Endothelial cell of umbilical vein (primary cell): ENCODE measurements around the gene RBM28. TPM values are rescaled to one million over a fixed set of nuclear protein-coding genes. Genes with fewer than 3 reads are reported as not detected.
A peak's percentile ranks its signal among the peaks of the same experiment; 100 is the strongest.

ENCODE experiments used
- Bru-seq: library from RNA; stranded (reverse); fragments of 400-500 nt; gene quantifications from one replicate; lab custom pipeline; 2021; lab: Mats Ljungman, UMichigan
- BruChase-seq, 2 experiments: library from RNA; stranded (reverse); fragments of 400-500 nt; gene quantifications; one replicate each; lab custom pipeline; 2021; lab: Mats Ljungman, UMichigan
- BruUV-seq: library from RNA; stranded (reverse); fragments of 400-500 nt; replicated peaks from 2 replicates; lab custom pipeline; 2021; lab: Mats Ljungman, UMichigan
- CTCF ChIA-PET: fragments of 300-600, 350-600 bp; sonication (Branson Sonifier 250); formaldehyde crosslinking; loops from one replicate; lab custom pipeline; 2021; ENCODE audit warnings: antibody characterized with exemption, inconsistent platforms; lab: Charles Lee
- POLR2A ChIA-PET: fragments of 300-600, 350-600 bp; sonication (Branson Sonifier 250); formaldehyde crosslinking; loops from one replicate; lab custom pipeline; 2021; ENCODE audit warnings: antibody characterized with exemption, inconsistent platforms; lab: Charles Lee
- DNase-seq: peaks from one replicate; pipeline ENCODE4 v3.0.0-alpha.2; 2011; ENCODE audit warnings: low read depth, low spot score
- FAIRE-seq: peaks from 2 replicates; lab custom pipeline; 2011; peaks lifted over from hg19 to GRCh38; lab: Jason Lieb, UNC
- H2AFZ ChIP-seq: 2 replicates; pipeline ENCODE4 v1.6.0; 2012; ENCODE audit warnings: low read depth, low read length, control low read depth, inconsistent platforms
- H3K27ac ChIP-seq: 2 replicates; pipeline ENCODE4 v1.5.1; 2011; ENCODE audit warnings: low read depth, mild to moderate bottlenecking, control low read depth, low read length, moderate library complexity; ENCODE audit not compliant: insufficient read depth
- H3K27me3 ChIP-seq, 2 experiments: 2 replicates each; pipeline versions ENCODE4 v1.6.0 to v1.6.1; 2011; ENCODE audit warnings: low read length in 2 of 2, mixed read lengths in 1 of 2; ENCODE audit not compliant: control insufficient read depth in 2 of 2, insufficient read depth in 2 of 2
- H3K36me3 ChIP-seq, 2 experiments: 2 replicates in 1 of 2; 3 replicates in 1 of 2; pipeline ENCODE4 v1.5.1; 2011; ENCODE audit warnings: low read length in 2 of 2, mild to moderate bottlenecking in 1 of 2, moderate library complexity in 1 of 2; ENCODE audit not compliant: control insufficient read depth in 2 of 2, insufficient read depth in 2 of 2; ENCODE audit errors: extremely low read depth in 1 of 2
- H3K4me1 ChIP-seq: 3 replicates; pipeline ENCODE4 v1.5.1; 2011; ENCODE audit warnings: mild to moderate bottlenecking, low read length; ENCODE audit not compliant: control insufficient read depth, insufficient read depth; ENCODE audit errors: extremely low read depth
- H3K4me2 ChIP-seq: 2 replicates; pipeline ENCODE4 v1.6.1; 2011; ENCODE audit warnings: low read length, control low read depth, mixed read lengths; ENCODE audit not compliant: insufficient read depth
- H3K4me3 ChIP-seq, 3 experiments: fragments of 200-600 bp in 1 of 3; sonication (generic), shearing (Covaris generic) in 1 of 3; replicated peaks in 1 of 3; 2 replicates each; pipeline ENCODE4 v1.5.1; 2011 to 2016; ENCODE audit warnings: control low read depth in 3 of 3, low read length in 3 of 3, mild to moderate bottlenecking in 2 of 3, inconsistent platforms in 1 of 3, low read depth in 1 of 3, moderate library complexity in 1 of 3; ENCODE audit not compliant: insufficient read depth in 1 of 3
- H3K79me2 ChIP-seq: 2 replicates; pipeline ENCODE4 v1.6.0; 2012; ENCODE audit warnings: low read length, inconsistent platforms; ENCODE audit not compliant: control insufficient read depth, insufficient read depth
- H3K9ac ChIP-seq: replicated peaks from 2 replicates; pipeline ENCODE3; 2011; ENCODE audit warnings: low read length, control low read depth; ENCODE audit not compliant: insufficient read depth; ENCODE audit errors: extremely low read depth
- H3K9me1 ChIP-seq: replicated peaks from 3 replicates; pipeline ENCODE4 v1.6.0; 2011; ENCODE audit warnings: mild to moderate bottlenecking, low read length; ENCODE audit not compliant: control insufficient read depth, insufficient read depth; ENCODE audit errors: extremely low read depth
- H3K9me3 ChIP-seq: replicated peaks from 2 replicates; pipeline ENCODE4 v1.5.1; 2012; ENCODE audit warnings: low read length, inconsistent platforms; ENCODE audit not compliant: control insufficient read depth, insufficient read depth
- H4K20me1 ChIP-seq: replicated peaks from 2 replicates; pipeline ENCODE3; 2011; ENCODE audit warnings: mild to moderate bottlenecking, low read length; ENCODE audit not compliant: control insufficient read depth, insufficient read depth; ENCODE audit errors: extremely low read depth
- MYC ChIP-seq: IDR thresholded peaks from one replicate; pipeline ENCODE4 v1.6.1; 2011; ENCODE audit warnings: mild to moderate bottlenecking, low read depth, low read length
- POLR2A ChIP-seq: IDR thresholded peaks from 2 replicates; pipeline ENCODE4 v1.6.1; 2012; ENCODE audit warnings: low read depth, mild to moderate bottlenecking, control low read depth, low read length
- POLR2AphosphoS5 ChIP-seq: IDR thresholded peaks from 2 replicates; pipeline ENCODE4 v1.6.1; 2012; ENCODE audit warnings: low read depth, mild to moderate bottlenecking, control low read depth, low read length, moderate library complexity; ENCODE audit not compliant: insufficient read depth
- dilution Hi-C: fragments of 300-500 bp; cut with MboI; formaldehyde crosslinking; loops from one replicate; pipeline ENCODE4 v1.15.0; 2019; ENCODE audit warnings: low sequenced_read_pairs; ENCODE audit not compliant: extremely low pct_ligation_motif_present
- intact Hi-C: fragments of 100-400 bp; cut with micrococcal nuclease; formaldehyde crosslinking; loops from one replicate; pipeline ENCODE4 v1.10.0; 2022
- long read RNA-seq: library from polyadenylated mRNA; stranded (forward); transcript quantifications from one replicate; pipeline ENCODE4 v2.0.0, GENCODE V29; 2021
- polyA minus RNA-seq, 3 experiments: library from RNA; depleted of rRNA, polyadenylated mRNA; stranded (reverse); fragments of >200 nt; gene quantifications; 1 replicate in 1 of 3; 2 replicates in 2 of 3; pipeline ENCODE4 v1.2.3, GENCODE V29; 2011
- polyA plus RNA-seq, 4 experiments: library from polyadenylated mRNA; depleted of rRNA in 3 of 4; stranded (reverse) in 3 of 4; unstranded in 1 of 4; fragments of >200 nt; gene quantifications; 2 replicates each; pipeline versions ENCODE4 v1.2.1 to v1.2.3, GENCODE V29; 2011 to 2012; ENCODE audit warnings: missing spikeins in 1 of 4
- total RNA-seq: library from RNA; stranded (reverse); gene quantifications from 2 replicates; pipeline ENCODE4 v1.2.3, GENCODE V29; 2021
- TF ChIP-seq, protein P1 (sequence below): IDR thresholded peaks from 2 replicates; pipeline ENCODE4 v1.6.1; 2011; ENCODE audit not compliant: insufficient read depth, insufficient read length

Gene RBM28
- total RNA-seq (58.5 and 58.7 TPM in 2 replicates), polyA plus RNA-seq (7.2 and 11.6 TPM in 2 replicates), polyA minus RNA-seq (10.4 and 11.5 TPM in 2 replicates), Bru-seq, nascent RNA (percentile 78 among the genes with signal in this experiment), BruChase-seq, experiment 1, labeled RNA remaining after a 6-hour chase (percentile 89 among the genes with signal in this experiment), BruChase-seq, experiment 2, labeled RNA remaining after a 2-hour chase (percentile 83 among the genes with signal in this experiment)
- 17.7 and 18.8 TPM in 2 replicates for polyA plus RNA-seq (2011; cell fraction: cytosol; rRNA removed)
- 55.3 and 82.8 TPM in 2 replicates for polyA plus RNA-seq (2011; cell fraction: nucleus; rRNA removed)
- polyA plus RNA-seq (2012) = 36.5 and 52.9 TPM in 2 replicates
- polyA minus RNA-seq (2011; cell fraction: cytosol; rRNA and poly(A)+ RNA removed) = 23.6 TPM
- 8.8 and 14.1 TPM in 2 replicates for polyA minus RNA-seq (2011; cell fraction: nucleus; rRNA and poly(A)+ RNA removed)
- long read RNA-seq, full-length matches to known transcripts = 53 of 75 reads
- long read RNA-seq, partial matches to known transcripts = 5 of 75 reads
- long read RNA-seq, other reads (novel, unspliced or antisense) = 17 of 75 reads

DNA sequence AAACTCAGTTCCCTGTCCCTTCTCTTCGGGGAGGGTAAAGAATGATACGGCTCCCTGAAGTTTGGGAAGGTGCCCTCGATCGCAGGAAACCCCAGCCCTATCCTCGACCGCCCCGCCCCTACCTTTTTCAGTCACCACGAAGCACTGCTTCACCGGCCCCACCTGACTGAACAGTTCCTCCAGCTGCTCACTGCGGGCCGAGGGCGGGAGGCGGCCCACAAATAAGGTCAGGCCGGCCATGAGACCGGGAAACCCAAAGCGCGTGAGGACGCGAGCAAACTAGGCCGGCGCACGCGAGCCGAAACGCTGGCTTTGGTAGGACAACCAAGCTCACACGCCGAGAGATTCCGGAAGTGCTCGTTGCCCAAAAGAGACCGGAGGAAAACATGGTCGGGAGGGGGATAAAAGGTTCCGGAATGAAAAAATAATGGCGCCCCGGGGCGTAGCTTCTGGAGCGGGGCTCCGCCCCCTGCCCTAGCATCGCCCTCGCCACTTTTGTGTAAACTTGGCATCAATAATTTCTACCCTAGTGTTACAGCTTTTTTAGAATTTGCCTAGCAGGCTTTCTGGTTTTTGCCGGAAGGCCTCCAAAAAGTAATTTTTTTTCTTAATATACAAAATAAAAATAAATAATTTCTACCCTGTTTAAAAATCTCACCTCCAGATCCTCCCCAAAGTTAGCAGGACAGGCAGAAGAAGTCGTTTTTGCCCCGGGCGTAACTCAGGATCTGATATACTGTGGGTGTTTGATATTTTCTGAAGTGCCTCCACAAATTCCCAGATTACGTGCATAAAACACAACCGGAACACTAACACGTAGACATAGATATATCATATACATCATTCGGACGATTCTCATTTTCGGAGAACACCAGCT, at the start of gene RBM28:
TSS of gene RBM28 (minus strand) at position 355 of the 877 bp plus-strand sequence. CDS start at position 240, 115 bp downstream.
- Histone ChIP-seq H3K9me1 (no peaks in the 10 kb centered on the region), H2AFZ (peak within 1 kb of the TSS; percentile 89), H3K4me1 (peaks cover 10% of the 10 kb centered on the region), H3K36me3 (no peaks in the 10 kb centered on the region), H3K4me2 (peak within 1 kb of the TSS; percentile 94), H3K4me3 (peak within 1 kb of the TSS; percentile 53 to 98 (median 85)), H4K20me1 (no peaks in the 10 kb centered on the region), H3K27me3 (peaks cover 2 to 4% of the 10 kb centered on the region in 2 experiments), H3K9me3 (no peaks in the 10 kb centered on the region), H3K9ac (peak within 1 kb of the TSS; percentile 76), H3K79me2 (peaks cover 30% of the 10 kb centered on the region), H3K27ac (peak within 1 kb of the TSS; percentile 21)
- peak; percentile 89 for DNase-seq
- ChIA-PET POLR2A (no interaction called here), CTCF (interaction anchor here (1.0 to 16.4 kb wide), 6 partner anchors 9 to 116 kb away, joined by 3 to 778 read pairs (median 6); no protein-coding TSS in a partner anchor)
- intact Hi-C loops (no loop called here), dilution Hi-C loops (no loop called here)
- FAIRE-seq = peak; percentile 85
- no TSS peak for BruUV-seq
- TF ChIP-seq POLR2A (peak; percentile 93), MYC (no peak), POLR2AphosphoS5 (peak; percentile 79)
- TF ChIP-seq, protein P1, sequence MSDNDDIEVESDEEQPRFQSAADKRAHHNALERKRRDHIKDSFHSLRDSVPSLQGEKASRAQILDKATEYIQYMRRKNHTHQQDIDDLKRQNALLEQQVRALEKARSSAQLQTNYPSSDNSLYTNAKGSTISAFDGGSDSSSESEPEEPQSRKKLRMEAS = peak; percentile 88
